Measurements from ENCODE around the gene SULF2. TPM values are rescaled to one million over a fixed set of nuclear protein-coding genes. Genes with fewer than 3 reads are reported as not detected.
A peak's percentile ranks its signal among the peaks of the same experiment; 100 is the strongest.

Gene SULF2
- total and polyA plus RNA-seq, 9 of the 15 experiments (the other 6 are each of a cell fraction or from before 2014, with no cell fraction given), result 0.33 TPM; not detected in 8

DNA sequence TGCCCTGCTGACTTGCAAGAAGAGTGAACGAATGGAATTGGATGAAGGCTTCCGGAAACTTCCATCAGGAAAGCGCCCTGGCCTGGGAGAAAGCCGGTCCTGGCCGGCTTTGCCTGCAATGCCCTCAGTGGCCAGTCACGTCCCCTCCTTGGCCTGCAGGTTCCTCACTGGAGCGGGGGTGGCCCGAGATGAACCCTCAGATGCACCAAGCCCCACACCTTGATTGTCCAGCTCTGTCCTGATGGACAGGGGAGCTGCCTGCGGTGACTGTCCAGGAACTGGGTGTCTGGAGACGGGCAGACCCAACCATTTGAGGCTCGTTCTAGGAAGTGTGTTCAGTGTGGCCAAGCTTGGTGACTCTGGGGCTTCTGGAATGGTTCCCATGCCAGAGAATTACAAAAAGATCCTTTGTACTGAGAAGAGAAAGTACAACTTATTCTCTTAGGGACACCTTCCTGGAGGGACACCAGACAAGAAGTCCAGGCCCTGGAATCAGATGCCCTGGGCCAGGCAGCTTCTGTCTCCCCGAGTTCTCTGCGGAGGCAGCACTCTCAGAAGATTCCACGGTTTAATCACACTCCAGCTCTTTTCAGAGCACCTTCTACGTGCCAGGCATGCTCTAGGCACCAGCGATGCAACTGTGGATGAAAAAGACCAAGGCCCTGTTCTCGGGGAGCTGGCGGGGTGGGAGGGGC, 17.1 kb upstream of the SULF2 start (continued):
- TF ChIP-seq ZBTB8A (IDR thresholded peaks at IDR 0.05; ENCODE audit: partially characterized antibody) (no peak), CTBP1 (IDR thresholded peaks at IDR 0.05; ENCODE audit: borderline replicate concordance) (no peak), KAT7 (CRISPR knock-in tag; IDR thresholded peaks at IDR 0.05; ENCODE audit: borderline replicate concordance) (no peak), ZNF124 (CRISPR knock-in tag; IDR thresholded peaks at IDR 0.05) (no peak), MECOM (CRISPR knock-in tag; IDR thresholded peaks at IDR 0.05) (no peak), HNRNPK (IDR thresholded peaks at IDR 0.05; ENCODE audit: low read depth, low read length, poor library complexity, severe bottlenecking) (no peak), CCAR2 (IDR thresholded peaks at IDR 0.05; ENCODE audit: low read depth, low read length) (no peak), RBM39 (optimal IDR thresholded peaks at IDR 0.05; ENCODE audit: low read depth, low read length) (no peak), ZNF311 (CRISPR knock-in tag; IDR thresholded peaks at IDR 0.05) (no peak)
- TF ChIP-seq, protein P1, sequence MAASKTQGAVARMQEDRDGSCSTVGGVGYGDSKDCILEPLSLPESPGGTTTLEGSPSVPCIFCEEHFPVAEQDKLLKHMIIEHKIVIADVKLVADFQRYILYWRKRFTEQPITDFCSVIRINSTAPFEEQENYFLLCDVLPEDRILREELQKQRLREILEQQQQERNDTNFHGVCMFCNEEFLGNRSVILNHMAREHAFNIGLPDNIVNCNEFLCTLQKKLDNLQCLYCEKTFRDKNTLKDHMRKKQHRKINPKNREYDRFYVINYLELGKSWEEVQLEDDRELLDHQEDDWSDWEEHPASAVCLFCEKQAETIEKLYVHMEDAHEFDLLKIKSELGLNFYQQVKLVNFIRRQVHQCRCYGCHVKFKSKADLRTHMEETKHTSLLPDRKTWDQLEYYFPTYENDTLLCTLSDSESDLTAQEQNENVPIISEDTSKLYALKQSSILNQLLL (CRISPR knock-in tag; IDR thresholded peaks at IDR 0.05; ENCODE audit: borderline replicate concordance), result no peak

DNA sequence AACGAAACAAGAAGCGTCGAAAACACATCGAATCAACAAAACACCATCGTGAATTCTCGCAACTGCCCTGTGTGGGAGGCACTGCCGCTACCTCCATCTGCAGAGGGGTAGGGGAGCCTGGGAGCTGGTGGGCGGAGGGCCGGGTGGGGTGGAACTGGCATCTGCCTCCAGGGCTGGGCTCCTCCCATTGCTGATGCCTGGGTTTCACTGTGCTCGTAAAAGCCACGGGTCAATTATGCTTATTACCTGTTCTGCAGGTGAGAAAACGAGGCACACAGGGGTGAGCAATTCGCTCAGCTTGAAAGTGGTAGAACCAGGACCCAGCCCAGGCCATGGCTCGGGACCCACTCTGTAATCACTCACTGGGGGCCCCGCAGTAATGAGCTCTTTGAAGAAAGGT, 16.5 kb upstream of the SULF2 start:
- Histone ChIP-seq H3K27ac (ENCODE audit: extremely low read depth, low read depth, low read length) (no peak overlapping the region), H3K9ac (ENCODE audit: insufficient read depth in 1 of 2, low read depth in 2 of 2, low read length in 2 of 2) (no peak overlapping the region), H3K27me3 (ENCODE audit: control insufficient read depth in 2 of 2, insufficient read depth in 2 of 2, low read length in 2 of 2) (peaks cover 23 to 47% of the 10 kb centered on the region in 2 experiments; a peak in 4 of 5 replicates), H3K9me3 (replicated peaks; ENCODE audit: control insufficient read depth, insufficient read depth, low read depth, low read length) (no peaks in the 10 kb centered on the region), H3K4me2 (ENCODE audit: insufficient read depth, low read length) (no peak overlapping the region), H3K9me1 (ENCODE audit: control insufficient read depth, insufficient read depth, low read length) (no peaks in the 10 kb centered on the region), H3K4me3 (no peak overlapping the region), H3K79me2 (ENCODE audit: control insufficient read depth, insufficient read depth, low read length) (no peaks in the 10 kb centered on the region), H2AFZ (ENCODE audit: low read depth, low read length) (no peak overlapping the region), H4K20me1 (replicated peaks; ENCODE audit: control insufficient read depth, insufficient read depth, low read length) (0 out of 2 replicates have a peak, but pooled peaks cover 3% of the 10 kb centered on the region), H3K36me3 (ENCODE audit: control insufficient read depth, insufficient read depth, low read length) (no peaks in the 10 kb centered on the region), H3K4me1 (replicated peaks in 1 of 2; ENCODE audit: control insufficient read depth in 2 of 2, insufficient read depth in 2 of 2, low read length in 2 of 2) (peaks cover 0 to 3% of the 10 kb centered on the region in 2 experiments; a peak in 1 of 5 replicates)
- intact Hi-C loops (cut with micrococcal nuclease) (no loop called here), in situ Hi-C loops (cut with MboI) (no loop called here)
- POLR2A ChIA-PET, result no interaction called here
- under 1% methylated on average over 13 of the region's 15 CpGs for WGBS (ENCODE audit: insufficient coverage, low coverage, missing lambda C conversion rate)
- ATAC-seq (no peak), FAIRE-seq (no peak), DNase-seq (ENCODE audit: extremely low read depth in 1 of 4, low spot score in 3 of 4) (no peak)
- CTCF ChIA-PET (ENCODE audit: low intra/inter-chr PET ratio), result no interaction called here
- TF ChIP-seq CBX5 (IDR thresholded peaks at IDR 0.05; ENCODE audit: borderline replicate concordance, low read depth) (no peak), ARNT (IDR thresholded peaks at IDR 0.05) (no peak), CTBP1 (IDR thresholded peaks at IDR 0.05; ENCODE audit: borderline replicate concordance) (no peak)
- TF ChIP-seq, protein P2, sequence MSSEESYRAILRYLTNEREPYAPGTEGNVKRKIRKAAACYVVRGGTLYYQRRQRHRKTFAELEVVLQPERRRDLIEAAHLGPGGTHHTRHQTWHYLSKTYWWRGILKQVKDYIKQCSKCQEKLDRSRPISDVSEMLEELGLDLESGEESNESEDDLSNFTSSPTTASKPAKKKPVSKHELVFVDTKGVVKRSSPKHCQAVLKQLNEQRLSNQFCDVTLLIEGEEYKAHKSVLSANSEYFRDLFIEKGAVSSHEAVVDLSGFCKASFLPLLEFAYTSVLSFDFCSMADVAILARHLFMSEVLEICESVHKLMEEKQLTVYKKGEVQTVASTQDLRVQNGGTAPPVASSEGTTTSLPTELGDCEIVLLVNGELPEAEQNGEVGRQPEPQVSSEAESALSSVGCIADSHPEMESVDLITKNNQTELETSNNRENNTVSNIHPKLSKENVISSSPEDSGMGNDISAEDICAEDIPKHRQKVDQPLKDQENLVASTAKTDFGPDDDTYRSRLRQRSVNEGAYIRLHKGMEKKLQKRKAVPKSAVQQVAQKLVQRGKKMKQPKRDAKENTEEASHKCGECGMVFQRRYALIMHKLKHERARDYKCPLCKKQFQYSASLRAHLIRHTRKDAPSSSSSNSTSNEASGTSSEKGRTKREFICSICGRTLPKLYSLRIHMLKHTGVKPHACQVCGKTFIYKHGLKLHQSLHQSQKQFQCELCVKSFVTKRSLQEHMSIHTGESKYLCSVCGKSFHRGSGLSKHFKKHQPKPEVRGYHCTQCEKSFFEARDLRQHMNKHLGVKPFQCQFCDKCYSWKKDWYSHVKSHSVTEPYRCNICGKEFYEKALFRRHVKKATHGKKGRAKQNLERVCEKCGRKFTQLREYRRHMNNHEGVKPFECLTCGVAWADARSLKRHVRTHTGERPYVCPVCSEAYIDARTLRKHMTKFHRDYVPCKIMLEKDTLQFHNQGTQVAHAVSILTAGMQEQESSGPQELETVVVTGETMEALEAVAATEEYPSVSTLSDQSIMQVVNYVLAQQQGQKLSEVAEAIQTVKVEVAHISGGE (CRISPR knock-in tag; IDR thresholded peaks at IDR 0.05), result peak in 1 of 3 experiments; percentile 53; a peak in 2 of 6 replicates
- BruUV-seq (replicated peaks), result no TSS peak
